SW 1271 (cell line): ENCODE data around the gene CCR9.

Experiments
- DNase-seq, 2 experiments: peaks; one replicate each; lab custom pipeline; 2025; lab: John Stamatoyannopoulos, UW

The CCR9 gene

GRCh38 chr3:45908761-45909160 is 22.4 kb downstream of the CCR9 start:
- no peak for DNase-seq

- no peak for DNase-seq
These were observed 23.2 kb downstream of the CCR9 start for GRCh38 chr3:45909542-45909941.

GRCh38 chr3:45910892-45911291 is 24.5 kb downstream of the CCR9 start:
- DNase-seq: no peak

GRCh38 chr3:45911511-45912226 is 25.3 kb downstream of the CCR9 start:
- no peak for DNase-seq

- DNase-seq: no peak
These were observed 26.1 kb downstream of the CCR9 start for GRCh38 chr3:45912435-45912834.

- DNase-seq: no peak
These were observed 28.2 kb downstream of the CCR9 start for GRCh38 chr3:45914362-45915058.

GRCh38 chr3:45915059-45915439 is 28.7 kb downstream of the CCR9 start:
- DNase-seq: no peak

- no peak for DNase-seq
These were observed 29.3 kb downstream of the CCR9 start for GRCh38 chr3:45915518-45916231.

GRCh38 chr3:45917146-45917898 is 31.0 kb downstream of the CCR9 start:
- no peak for DNase-seq

GRCh38 chr3:45921158-45922038 is 35.1 kb downstream of the CCR9 start:
- no peak for DNase-seq

- no peak for DNase-seq
These were observed 35.6 kb downstream of the CCR9 start for GRCh38 chr3:45922039-45922326.

GRCh38 chr3:45922950-45923590 is 36.7 kb downstream of the CCR9 start:
- DNase-seq: no peak

GRCh38 chr3:45923755-45924154 is 37.4 kb downstream of the CCR9 start:
- peak in 1 of 2 experiments; percentile 2 for DNase-seq

- DNase-seq: no peak
These were observed 41.5 kb downstream of the CCR9 start for GRCh38 chr3:45927881-45928280.

GRCh38 chr3:45929042-45929679 is 42.8 kb downstream of the CCR9 start:
- no peak for DNase-seq

GRCh38 chr3:45931496-45931895 is 45.2 kb downstream of the CCR9 start:
- DNase-seq: no peak

- no peak for DNase-seq
These were observed 45.8 kb downstream of the CCR9 start for GRCh38 chr3:45932112-45932511.

GRCh38 chr3:45933591-45933990 is 47.2 kb downstream of the CCR9 start:
- DNase-seq: no peak

- DNase-seq: no peak
These were observed 49.9 kb downstream of the CCR9 start for GRCh38 chr3:45936261-45936660.

- DNase-seq: no peak
These were observed 51.1 kb downstream of the CCR9 start for GRCh38 chr3:45937206-45938042.
